Renal cortex interstitium (tissue), 11 donors: ENCODE measurements around the gene MCC. TPM values are rescaled to one million over a fixed set of nuclear protein-coding genes. Genes with fewer than 3 reads are reported as not detected.

Source experiments
- DNase-seq, 11 donors: peaks; one replicate each; pipeline ENCODE4 v3.0.0-alpha.2; 2013; ENCODE audit warnings: low read depth in 9 of 11, low spot score in 4 of 11; ENCODE audit errors: extremely low read depth in 1 of 11
- polyA plus RNA-seq, 3 donors: library from polyadenylated mRNA; unstranded; fragments of 120-200 nt; gene quantifications; one replicate each; pipeline ENCODE4 v1.2.1, GENCODE V29; 2013; ENCODE audit not compliant: insufficient read length in 3 of 3

MCC gene
- polyA plus RNA-seq, 3 donors: 28.4 to 32.1 (median 29.9) TPM

- no peak for DNase-seq
Measured at GRCh38 chr5:113226116-113226736, 262.0 kb downstream of the MCC start.

GRCh38 chr5:113225259-113225658 is 263.0 kb downstream of the MCC start:
- no peak for DNase-seq

- no peak for DNase-seq
Measured at GRCh38 chr5:113224605-113225065, 263.6 kb downstream of the MCC start.

- no peak for DNase-seq
Measured at GRCh38 chr5:113223831-113224604, 264.2 kb downstream of the MCC start.

- DNase-seq: no peak
Measured at GRCh38 chr5:113223315-113223714, 264.9 kb downstream of the MCC start.

GRCh38 chr5:113221294-113222176 is 266.7 kb downstream of the MCC start:
- no peak for DNase-seq

- DNase-seq: no peak
Measured at GRCh38 chr5:113219695-113220094, 268.6 kb downstream of the MCC start.

GRCh38 chr5:113218906-113219517 is 269.2 kb downstream of the MCC start:
- DNase-seq: no peak

- DNase-seq: no peak
Measured at GRCh38 chr5:113218200-113218599, 270.1 kb downstream of the MCC start.

GRCh38 chr5:113217619-113218184 is 270.6 kb downstream of the MCC start:
- DNase-seq: no peak

- no peak for DNase-seq
Measured at GRCh38 chr5:113216545-113216944, 271.7 kb downstream of the MCC start.

- DNase-seq: no peak
Measured at GRCh38 chr5:113215401-113216060, 272.7 kb downstream of the MCC start.

GRCh38 chr5:113214606-113215323 is 273.5 kb downstream of the MCC start:
- DNase-seq: no peak

- DNase-seq: no peak
Measured at GRCh38 chr5:113213551-113214425, 274.5 kb downstream of the MCC start.

GRCh38 chr5:113212244-113212920 is 275.9 kb downstream of the MCC start:
- DNase-seq: peak in 3 of 11 donors; percentile 26 to 63 (median 36)

GRCh38 chr5:113209498-113209897 is 278.8 kb downstream of the MCC start:
- peak in 4 of 11 donors; percentile 18 to 43 (median 25) for DNase-seq
